AG09319 (cell line): ENCODE data around the gene METAP1.
"Not testable (repeated sequence)": the region's sequence is repeated elsewhere in the genome, so short reads cannot be mapped to it uniquely, and the experiment has no call there.

Source experiments
- DNase-seq: peaks from one replicate; pipeline ENCODE4 v3.0.0-alpha.2; 2010; ENCODE audit warnings: low read depth; ENCODE audit errors: extremely low read depth
- CTCF ChIP-seq: IDR thresholded peaks from 2 replicates; pipeline ENCODE4 v1.5.1; 2011; ENCODE audit warnings: low read depth, mild to moderate bottlenecking, inconsistent platforms, low read length, moderate library complexity

Gene METAP1

GRCh38 chr4:99021386-99021785 is 25.9 kb downstream of the METAP1 start:
- TF ChIP-seq CTCF, result no peak
- no peak for DNase-seq

- no peak for TF ChIP-seq CTCF
- DNase-seq, result no peak
These were observed 27.0 kb downstream of the METAP1 start for GRCh38 chr4:99022566-99022965.

DNA sequence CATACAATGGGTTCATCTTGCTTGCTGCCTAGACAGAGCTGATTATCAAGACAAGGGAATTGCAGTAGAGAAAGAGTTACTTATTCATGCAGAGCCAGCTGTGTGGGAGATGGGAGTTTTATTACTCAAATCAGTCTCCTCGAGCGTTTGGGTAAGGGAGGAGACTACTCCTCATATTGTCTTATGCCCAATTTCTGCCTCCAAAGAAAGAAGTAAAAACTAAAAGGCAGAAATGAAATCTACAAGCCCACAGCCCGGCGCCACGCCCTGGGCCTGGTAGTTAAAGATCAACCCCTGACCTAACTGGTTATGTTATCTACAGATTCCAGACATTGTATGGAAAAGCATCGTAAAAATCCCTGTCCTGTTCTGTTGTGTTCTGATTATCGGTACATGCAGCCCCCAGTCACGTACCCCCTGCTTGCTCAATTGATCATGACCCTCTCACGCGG is 28.3 kb downstream of the METAP1 start:
- DNase-seq, result not testable (repeated sequence)

DNA sequence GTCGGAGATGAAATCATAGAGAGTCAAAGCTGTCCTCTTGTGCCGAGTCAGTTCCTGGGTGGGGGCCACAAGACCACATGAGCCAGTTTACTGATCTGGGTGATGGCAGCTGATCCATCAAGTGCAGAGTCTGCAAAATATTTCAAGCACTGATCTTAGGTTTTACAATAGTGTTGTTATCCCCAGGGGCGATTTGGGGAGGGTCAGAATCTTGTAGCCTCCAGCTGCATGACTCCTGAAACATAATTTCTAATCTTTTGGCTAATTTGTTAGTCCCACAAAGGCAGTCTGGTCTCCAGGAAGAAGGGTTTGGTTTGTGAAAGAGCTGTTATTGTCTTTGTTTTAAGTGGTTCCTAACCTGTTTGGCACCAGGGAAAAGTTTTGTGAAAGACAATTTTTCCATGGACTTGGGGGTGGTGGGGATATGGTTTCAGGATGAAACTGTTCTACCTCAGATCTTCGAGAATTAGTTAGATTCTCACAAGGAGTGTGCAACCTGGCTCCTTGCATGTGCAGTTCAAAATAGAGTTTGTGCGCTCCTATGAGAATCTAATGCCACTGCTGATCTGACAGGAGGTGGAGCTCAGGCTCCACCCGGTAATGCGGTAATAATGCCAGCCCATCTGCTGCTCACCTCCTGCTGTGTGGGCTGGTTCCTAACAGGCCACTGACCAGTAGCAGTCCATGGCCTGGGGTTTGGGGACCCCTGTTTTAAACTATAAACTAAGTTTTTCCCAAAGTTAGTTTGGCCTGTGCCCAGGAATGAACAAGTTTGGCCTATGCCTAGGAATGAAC is 29.2 kb downstream of the METAP1 start:
- DNase-seq, result no peak
- TF ChIP-seq CTCF, result no peak

DNA sequence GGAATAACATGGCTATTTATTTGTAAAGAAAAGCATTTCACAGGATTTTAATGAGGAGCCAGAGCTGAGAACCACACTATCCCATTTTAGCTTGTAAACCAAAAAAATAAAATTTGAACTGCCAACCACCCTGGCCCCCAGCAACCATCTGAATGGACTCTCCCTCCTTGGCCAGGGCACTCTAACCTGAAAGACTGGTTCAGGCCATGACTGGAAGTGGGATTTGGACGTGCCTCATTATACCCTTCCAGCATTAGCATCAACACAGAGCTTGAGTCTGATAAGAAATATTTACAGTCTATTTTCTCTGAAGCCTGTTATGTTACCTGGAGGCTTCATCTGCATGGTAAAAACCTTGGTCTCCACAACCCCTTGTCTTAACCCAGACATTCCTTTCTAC is 30.0 kb downstream of the METAP1 start:
- DNase-seq, result no peak
- TF ChIP-seq CTCF, result no peak

DNA sequence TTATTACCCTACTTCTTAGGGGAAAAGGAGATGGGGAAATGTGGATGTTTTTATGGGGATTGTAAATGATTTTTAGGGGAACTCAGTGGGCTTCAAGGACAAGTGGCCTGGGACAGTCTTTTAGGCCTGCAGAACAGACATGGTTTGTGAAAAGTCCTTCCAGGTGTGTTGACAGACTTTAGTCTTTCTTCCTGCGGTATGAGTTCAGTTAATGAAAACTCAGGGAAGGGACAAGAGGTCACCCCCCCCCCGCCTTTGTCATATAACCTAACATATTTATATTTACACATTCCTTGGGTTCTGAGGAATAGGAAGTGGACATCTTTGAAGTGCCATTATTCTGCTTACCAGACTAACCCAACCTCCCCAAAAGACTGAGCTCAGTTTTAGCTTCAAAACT is 31.8 kb downstream of the METAP1 start:
- no peak for TF ChIP-seq CTCF
- no peak for DNase-seq

GRCh38 chr4:99028187-99028586 is 32.7 kb downstream of the METAP1 start:
- DNase-seq, result no peak
- TF ChIP-seq CTCF, result no peak
